ENCODE results near the gene ARHGEF18.
A peak's percentile ranks its signal among the peaks of the same experiment; 100 is the strongest.
"Not testable (repeated sequence)": the region's sequence is repeated elsewhere in the genome, so short reads cannot be mapped to it uniquely, and the experiment has no call there.

Gene ARHGEF18

GRCh38 chr19:7333198-7334118 is 15.3 kb upstream of the ARHGEF18 start:
- in situ Hi-C loops (cut with HindIII; ENCODE audit: low pct_unique_long_range_greater_than_20kb, low sequenced_read_pairs): no loop called here
- DNase-seq (ENCODE audit: low read depth in 1 of 2, low spot score in 1 of 2): no peak
- no peak for TF ChIP-seq JUND (IDR thresholded peaks at IDR 0.05; ENCODE audit: low read depth)

- no peak for TF ChIP-seq JUND (IDR thresholded peaks at IDR 0.05; ENCODE audit: low read depth)
- in situ Hi-C loops (cut with HindIII; ENCODE audit: low pct_unique_long_range_greater_than_20kb, low sequenced_read_pairs): no loop called here
- DNase-seq (ENCODE audit: low read depth in 1 of 2, low spot score in 1 of 2): no peak
Measured at GRCh38 chr19:7336321-7336973, 12.3 kb upstream of the ARHGEF18 start.

GRCh38 chr19:7337380-7338194 is 11.2 kb upstream of the ARHGEF18 start:
- in situ Hi-C loops (cut with HindIII; ENCODE audit: low pct_unique_long_range_greater_than_20kb, low sequenced_read_pairs): no loop called here
- DNase-seq (ENCODE audit: low read depth in 1 of 2, low spot score in 1 of 2): no peak
- no peak for TF ChIP-seq JUND (IDR thresholded peaks at IDR 0.05; ENCODE audit: low read depth)

- TF ChIP-seq JUND (IDR thresholded peaks at IDR 0.05; ENCODE audit: low read depth): no peak
- DNase-seq (ENCODE audit: low read depth in 1 of 2, low spot score in 1 of 2): peak in 1 of 2 experiments; percentile 69
- in situ Hi-C loops (cut with HindIII; ENCODE audit: low pct_unique_long_range_greater_than_20kb, low sequenced_read_pairs): no loop called here
Measured at GRCh38 chr19:7340959-7341837, 7.5 kb upstream of the ARHGEF18 start.

- in situ Hi-C loops (cut with HindIII; ENCODE audit: low pct_unique_long_range_greater_than_20kb, low sequenced_read_pairs): no loop called here
- no peak for DNase-seq (ENCODE audit: low read depth in 1 of 2, low spot score in 1 of 2)
- no peak for TF ChIP-seq JUND (IDR thresholded peaks at IDR 0.05; ENCODE audit: low read depth)
Measured at GRCh38 chr19:7342143-7342542, 6.6 kb upstream of the ARHGEF18 start.

GRCh38 chr19:7346488-7346971 is 2.2 kb upstream of the ARHGEF18 start:
- TF ChIP-seq JUND (IDR thresholded peaks at IDR 0.05; ENCODE audit: low read depth): no peak
- no peak for DNase-seq (ENCODE audit: low read depth in 1 of 2, low spot score in 1 of 2)
- in situ Hi-C loops (cut with HindIII; ENCODE audit: low pct_unique_long_range_greater_than_20kb, low sequenced_read_pairs): no loop called here

GRCh38 chr19:7346997-7347396 is 1.7 kb upstream of the ARHGEF18 start:
- in situ Hi-C loops (cut with HindIII; ENCODE audit: low pct_unique_long_range_greater_than_20kb, low sequenced_read_pairs); DNase-seq (ENCODE audit: low read depth in 1 of 2, low spot score in 1 of 2): not testable (repeated sequence)

- no peak for TF ChIP-seq JUND (IDR thresholded peaks at IDR 0.05; ENCODE audit: low read depth)
- DNase-seq (ENCODE audit: low read depth in 1 of 2, low spot score in 1 of 2): no peak
- in situ Hi-C loops (cut with HindIII; ENCODE audit: low pct_unique_long_range_greater_than_20kb, low sequenced_read_pairs): no loop called here
Measured at GRCh38 chr19:7349231-7349591, 474 bp downstream of the ARHGEF18 start.

- TF ChIP-seq JUND (IDR thresholded peaks at IDR 0.05; ENCODE audit: low read depth): no peak
- in situ Hi-C loops (cut with HindIII; ENCODE audit: low pct_unique_long_range_greater_than_20kb, low sequenced_read_pairs): no loop called here
- no peak for DNase-seq (ENCODE audit: low read depth in 1 of 2, low spot score in 1 of 2)
Measured at GRCh38 chr19:7349961-7350711, 1.4 kb downstream of the ARHGEF18 start.

GRCh38 chr19:7351861-7352260 is 3.1 kb downstream of the ARHGEF18 start:
- in situ Hi-C loops (cut with HindIII; ENCODE audit: low pct_unique_long_range_greater_than_20kb, low sequenced_read_pairs): no loop called here
- no peak for TF ChIP-seq JUND (IDR thresholded peaks at IDR 0.05; ENCODE audit: low read depth)
- DNase-seq (ENCODE audit: low read depth in 1 of 2, low spot score in 1 of 2): no peak

GRCh38 chr19:7355151-7355820 is 6.5 kb downstream of the ARHGEF18 start:
- no peak for TF ChIP-seq JUND (IDR thresholded peaks at IDR 0.05; ENCODE audit: low read depth)
- no peak for DNase-seq (ENCODE audit: low read depth in 1 of 2, low spot score in 1 of 2)
- in situ Hi-C loops (cut with HindIII; ENCODE audit: low pct_unique_long_range_greater_than_20kb, low sequenced_read_pairs): no loop called here
